ENCODE data around the gene FGF19. TPM values are rescaled to one million over a fixed set of nuclear protein-coding genes. Genes with fewer than 3 reads are reported as not detected.
A peak's percentile ranks its signal among the peaks of the same experiment; 100 is the strongest.

FGF19 gene
- total and polyA plus RNA-seq, 9 of the 15 experiments (the other 6 are each of a cell fraction or from before 2014, with no cell fraction given), result 0.11 TPM; not detected in 8

DNA sequence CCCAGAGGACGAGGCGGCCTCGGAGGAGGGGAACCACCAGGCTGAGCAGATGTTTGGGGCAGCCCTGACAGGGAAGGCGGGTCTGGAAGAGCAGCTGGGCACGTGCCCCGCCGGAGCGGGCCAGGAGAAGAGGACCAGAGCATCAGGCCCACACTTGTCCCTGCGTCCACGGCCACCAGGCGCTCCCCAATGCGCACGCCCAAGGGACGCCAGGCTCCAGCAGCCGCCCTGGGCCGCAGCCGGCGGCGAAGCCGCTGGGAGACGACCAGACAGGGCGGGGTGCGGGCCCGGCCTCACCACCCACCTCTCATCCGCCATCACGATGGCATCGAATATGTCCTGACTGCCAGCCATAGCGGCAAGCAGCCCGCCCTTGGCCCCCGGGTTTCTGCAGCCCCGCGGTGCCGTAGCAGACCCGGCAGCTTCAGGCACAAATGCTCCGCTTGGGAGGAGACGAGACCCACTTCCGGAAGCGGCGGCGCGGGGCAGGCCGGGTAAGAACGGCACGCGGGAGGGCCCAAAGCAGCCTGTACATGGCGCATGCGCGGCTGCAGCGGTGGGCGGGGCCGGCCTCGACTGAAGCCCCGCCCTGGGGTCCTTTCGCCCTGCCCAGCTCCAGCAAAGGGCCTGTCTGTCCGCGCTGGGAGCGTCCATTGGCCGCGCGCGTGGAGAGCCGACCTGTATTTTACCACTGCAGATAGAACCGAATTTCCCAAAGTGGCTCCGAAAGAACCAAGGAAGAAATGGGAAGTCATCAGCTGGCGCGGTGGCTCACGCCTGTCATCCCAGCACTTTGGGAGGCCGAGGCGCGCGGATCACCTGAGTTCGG lies 28.7 kb downstream of the FGF19 start, which contains the start of gene LTO1 (continued):
- TF ChIP-seq, protein P1, sequence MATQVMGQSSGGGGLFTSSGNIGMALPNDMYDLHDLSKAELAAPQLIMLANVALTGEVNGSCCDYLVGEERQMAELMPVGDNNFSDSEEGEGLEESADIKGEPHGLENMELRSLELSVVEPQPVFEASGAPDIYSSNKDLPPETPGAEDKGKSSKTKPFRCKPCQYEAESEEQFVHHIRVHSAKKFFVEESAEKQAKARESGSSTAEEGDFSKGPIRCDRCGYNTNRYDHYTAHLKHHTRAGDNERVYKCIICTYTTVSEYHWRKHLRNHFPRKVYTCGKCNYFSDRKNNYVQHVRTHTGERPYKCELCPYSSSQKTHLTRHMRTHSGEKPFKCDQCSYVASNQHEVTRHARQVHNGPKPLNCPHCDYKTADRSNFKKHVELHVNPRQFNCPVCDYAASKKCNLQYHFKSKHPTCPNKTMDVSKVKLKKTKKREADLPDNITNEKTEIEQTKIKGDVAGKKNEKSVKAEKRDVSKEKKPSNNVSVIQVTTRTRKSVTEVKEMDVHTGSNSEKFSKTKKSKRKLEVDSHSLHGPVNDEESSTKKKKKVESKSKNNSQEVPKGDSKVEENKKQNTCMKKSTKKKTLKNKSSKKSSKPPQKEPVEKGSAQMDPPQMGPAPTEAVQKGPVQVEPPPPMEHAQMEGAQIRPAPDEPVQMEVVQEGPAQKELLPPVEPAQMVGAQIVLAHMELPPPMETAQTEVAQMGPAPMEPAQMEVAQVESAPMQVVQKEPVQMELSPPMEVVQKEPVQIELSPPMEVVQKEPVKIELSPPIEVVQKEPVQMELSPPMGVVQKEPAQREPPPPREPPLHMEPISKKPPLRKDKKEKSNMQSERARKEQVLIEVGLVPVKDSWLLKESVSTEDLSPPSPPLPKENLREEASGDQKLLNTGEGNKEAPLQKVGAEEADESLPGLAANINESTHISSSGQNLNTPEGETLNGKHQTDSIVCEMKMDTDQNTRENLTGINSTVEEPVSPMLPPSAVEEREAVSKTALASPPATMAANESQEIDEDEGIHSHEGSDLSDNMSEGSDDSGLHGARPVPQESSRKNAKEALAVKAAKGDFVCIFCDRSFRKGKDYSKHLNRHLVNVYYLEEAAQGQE (IDR thresholded peaks at IDR 0.05; ENCODE audit: borderline replicate concordance), result no peak
- TF ChIP-seq, protein P1 (CRISPR knock-in tag; IDR thresholded peaks at IDR 0.05; ENCODE audit: low read depth), result no peak
- TF ChIP-seq MBD2 (IDR thresholded peaks at IDR 0.05; ENCODE audit: borderline replicate concordance, low read depth), result peak; percentile 12; the same call in 1 of the 2 replicates
- TF ChIP-seq, protein P2, sequence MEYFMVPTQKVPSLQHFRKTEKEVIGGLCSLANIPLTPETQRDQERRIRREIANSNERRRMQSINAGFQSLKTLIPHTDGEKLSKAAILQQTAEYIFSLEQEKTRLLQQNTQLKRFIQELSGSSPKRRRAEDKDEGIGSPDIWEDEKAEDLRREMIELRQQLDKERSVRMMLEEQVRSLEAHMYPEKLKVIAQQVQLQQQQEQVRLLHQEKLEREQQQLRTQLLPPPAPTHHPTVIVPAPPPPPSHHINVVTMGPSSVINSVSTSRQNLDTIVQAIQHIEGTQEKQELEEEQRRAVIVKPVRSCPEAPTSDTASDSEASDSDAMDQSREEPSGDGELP (CRISPR knock-in tag; IDR thresholded peaks at IDR 0.05; ENCODE audit: borderline replicate concordance), result peak; percentile 77
- peak; percentile 61; the same call in 1 of the 2 replicates for TF ChIP-seq HDAC2 (IDR thresholded peaks at IDR 0.05)
- TF ChIP-seq SIN3A (IDR thresholded peaks at IDR 0.05; ENCODE audit: borderline replicate concordance in 2 of 2, control insufficient read depth in 1 of 2, low read depth in 2 of 2, low read length in 2 of 2), result peak; percentile 48 to 87; a peak in 3 of 4 replicates
- peak; percentile 66 for TF ChIP-seq RBM25 (IDR thresholded peaks at IDR 0.05; ENCODE audit: low read depth, low read length, severe bottlenecking)
- peak in 1 of 2 experiments; percentile 90; a peak in 2 of 4 replicates for TF ChIP-seq HDAC1 (IDR thresholded peaks at IDR 0.05)
- TF ChIP-seq, protein P3, sequence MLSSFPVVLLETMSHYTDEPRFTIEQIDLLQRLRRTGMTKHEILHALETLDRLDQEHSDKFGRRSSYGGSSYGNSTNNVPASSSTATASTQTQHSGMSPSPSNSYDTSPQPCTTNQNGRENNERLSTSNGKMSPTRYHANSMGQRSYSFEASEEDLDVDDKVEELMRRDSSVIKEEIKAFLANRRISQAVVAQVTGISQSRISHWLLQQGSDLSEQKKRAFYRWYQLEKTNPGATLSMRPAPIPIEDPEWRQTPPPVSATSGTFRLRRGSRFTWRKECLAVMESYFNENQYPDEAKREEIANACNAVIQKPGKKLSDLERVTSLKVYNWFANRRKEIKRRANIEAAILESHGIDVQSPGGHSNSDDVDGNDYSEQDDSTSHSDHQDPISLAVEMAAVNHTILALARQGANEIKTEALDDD (IDR thresholded peaks at IDR 0.05), result no peak
- TF ChIP-seq ESRRA (IDR thresholded peaks at IDR 0.05; ENCODE audit: borderline replicate concordance, low read depth), result peak; percentile 45
- TF ChIP-seq, protein P4, sequence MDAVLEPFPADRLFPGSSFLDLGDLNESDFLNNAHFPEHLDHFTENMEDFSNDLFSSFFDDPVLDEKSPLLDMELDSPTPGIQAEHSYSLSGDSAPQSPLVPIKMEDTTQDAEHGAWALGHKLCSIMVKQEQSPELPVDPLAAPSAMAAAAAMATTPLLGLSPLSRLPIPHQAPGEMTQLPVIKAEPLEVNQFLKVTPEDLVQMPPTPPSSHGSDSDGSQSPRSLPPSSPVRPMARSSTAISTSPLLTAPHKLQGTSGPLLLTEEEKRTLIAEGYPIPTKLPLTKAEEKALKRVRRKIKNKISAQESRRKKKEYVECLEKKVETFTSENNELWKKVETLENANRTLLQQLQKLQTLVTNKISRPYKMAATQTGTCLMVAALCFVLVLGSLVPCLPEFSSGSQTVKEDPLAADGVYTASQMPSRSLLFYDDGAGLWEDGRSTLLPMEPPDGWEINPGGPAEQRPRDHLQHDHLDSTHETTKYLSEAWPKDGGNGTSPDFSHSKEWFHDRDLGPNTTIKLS (IDR thresholded peaks at IDR 0.05; ENCODE audit: borderline replicate concordance, low read depth), result peak; percentile 65; the same call in 1 of the 2 replicates
- peak; percentile 90; the same call in 1 of the 2 replicates for TF ChIP-seq KLF1 (tag; IDR thresholded peaks at IDR 0.05)
- TF ChIP-seq, protein P5, sequence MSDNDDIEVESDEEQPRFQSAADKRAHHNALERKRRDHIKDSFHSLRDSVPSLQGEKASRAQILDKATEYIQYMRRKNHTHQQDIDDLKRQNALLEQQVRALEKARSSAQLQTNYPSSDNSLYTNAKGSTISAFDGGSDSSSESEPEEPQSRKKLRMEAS (CRISPR knock-in tag; IDR thresholded peaks at IDR 0.05), result peak; percentile 64
- peak; percentile 16 for TF ChIP-seq HNRNPLL (IDR thresholded peaks at IDR 0.05; ENCODE audit: low read depth, low read length, poor library complexity, severe bottlenecking)
